ENCODE data around the gene TMCO4.

Gene TMCO4

GRCh38 chr1:19689085-19689757 is 110.5 kb downstream of the TMCO4 start:
- no peak for DNase-seq (ENCODE audit: extremely low read depth in 1 of 2, low read depth in 1 of 2)

- DNase-seq (ENCODE audit: extremely low read depth in 1 of 2, low read depth in 1 of 2) = no peak
Measured at GRCh38 chr1:19688041-19688842, 111.5 kb downstream of the TMCO4 start.

GRCh38 chr1:19687414-19687813 is 112.3 kb downstream of the TMCO4 start:
- no peak for DNase-seq (ENCODE audit: extremely low read depth in 1 of 2, low read depth in 1 of 2)

GRCh38 chr1:19685994-19686393 is 113.7 kb downstream of the TMCO4 start:
- no peak for DNase-seq (ENCODE audit: extremely low read depth in 1 of 2, low read depth in 1 of 2)

GRCh38 chr1:19684677-19685076 is 115.0 kb downstream of the TMCO4 start:
- DNase-seq (ENCODE audit: extremely low read depth in 1 of 2, low read depth in 1 of 2) = no peak

- no peak for DNase-seq (ENCODE audit: extremely low read depth in 1 of 2, low read depth in 1 of 2)
Measured at GRCh38 chr1:19683351-19683750, 116.4 kb downstream of the TMCO4 start.

- DNase-seq (ENCODE audit: extremely low read depth in 1 of 2, low read depth in 1 of 2) = no peak
Measured at GRCh38 chr1:19682901-19683300, 116.8 kb downstream of the TMCO4 start.

- DNase-seq (ENCODE audit: extremely low read depth in 1 of 2, low read depth in 1 of 2) = no peak
Measured at GRCh38 chr1:19682257-19682656, 117.5 kb downstream of the TMCO4 start.

- no peak for DNase-seq (ENCODE audit: extremely low read depth in 1 of 2, low read depth in 1 of 2)
Measured at GRCh38 chr1:19680644-19681043, 119.1 kb downstream of the TMCO4 start.

GRCh38 chr1:19679691-19680090 is 120.0 kb downstream of the TMCO4 start:
- DNase-seq (ENCODE audit: extremely low read depth in 1 of 2, low read depth in 1 of 2) = no peak

GRCh38 chr1:19678931-19679453 is 120.7 kb downstream of the TMCO4 start:
- DNase-seq (ENCODE audit: extremely low read depth in 1 of 2, low read depth in 1 of 2) = no peak

- DNase-seq (ENCODE audit: extremely low read depth in 1 of 2, low read depth in 1 of 2) = no peak
Measured at GRCh38 chr1:19678493-19678892, 121.2 kb downstream of the TMCO4 start.

GRCh38 chr1:19676438-19676922 is 123.2 kb downstream of the TMCO4 start:
- no peak for DNase-seq (ENCODE audit: extremely low read depth in 1 of 2, low read depth in 1 of 2)

- no peak for DNase-seq (ENCODE audit: extremely low read depth in 1 of 2, low read depth in 1 of 2)
Measured at GRCh38 chr1:19675797-19676196, 123.9 kb downstream of the TMCO4 start.

- no peak for DNase-seq (ENCODE audit: extremely low read depth in 1 of 2, low read depth in 1 of 2)
Measured at GRCh38 chr1:19672237-19672636, 127.5 kb downstream of the TMCO4 start.

GRCh38 chr1:19670787-19671186 is 128.9 kb downstream of the TMCO4 start:
- DNase-seq (ENCODE audit: extremely low read depth in 1 of 2, low read depth in 1 of 2) = no peak

GRCh38 chr1:19668888-19669287 is 130.8 kb downstream of the TMCO4 start:
- DNase-seq (ENCODE audit: extremely low read depth in 1 of 2, low read depth in 1 of 2) = no peak

GRCh38 chr1:19665496-19666465 is 133.9 kb downstream of the TMCO4 start:
- no peak for DNase-seq (ENCODE audit: extremely low read depth in 1 of 2, low read depth in 1 of 2)

GRCh38 chr1:19665186-19665495 is 134.6 kb downstream of the TMCO4 start:
- no peak for DNase-seq (ENCODE audit: extremely low read depth in 1 of 2, low read depth in 1 of 2)

GRCh38 chr1:19664453-19665185 is 135.1 kb downstream of the TMCO4 start, which contains the start of gene HTR6:
Gene HTR6, plus strand, starts transcription at chr1:19664875. Its CDS starts 879 bp downstream, at chr1:19665754.
- DNase-seq (ENCODE audit: extremely low read depth in 1 of 2, low read depth in 1 of 2) = no peak

Data from stimulated activated CD8-positive, alpha-beta memory T cell treated with anti-CD3 and anti-CD28 coated beads, Interleukin-7, amount 100 ng/mL, for 48 hours (primary cell).